ENCODE data around the gene OR2M7. TPM values are rescaled to one million over a fixed set of nuclear protein-coding genes. Genes with fewer than 3 reads are reported as not detected.

The OR2M7 gene, protein sequence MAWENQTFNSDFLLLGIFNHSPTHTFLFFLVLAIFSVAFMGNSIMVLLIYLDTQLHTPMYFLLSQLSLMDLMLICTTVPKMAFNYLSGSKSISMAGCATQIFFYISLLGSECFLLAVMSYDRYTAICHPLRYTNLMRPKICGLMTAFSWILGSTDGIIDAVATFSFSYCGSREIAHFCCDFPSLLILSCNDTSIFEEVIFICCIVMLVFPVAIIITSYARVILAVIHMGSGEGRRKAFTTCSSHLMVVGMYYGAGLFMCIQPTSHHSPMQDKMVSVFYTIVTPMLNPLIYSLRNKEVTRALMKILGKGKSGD
- not detected for total RNA-seq

DNA sequence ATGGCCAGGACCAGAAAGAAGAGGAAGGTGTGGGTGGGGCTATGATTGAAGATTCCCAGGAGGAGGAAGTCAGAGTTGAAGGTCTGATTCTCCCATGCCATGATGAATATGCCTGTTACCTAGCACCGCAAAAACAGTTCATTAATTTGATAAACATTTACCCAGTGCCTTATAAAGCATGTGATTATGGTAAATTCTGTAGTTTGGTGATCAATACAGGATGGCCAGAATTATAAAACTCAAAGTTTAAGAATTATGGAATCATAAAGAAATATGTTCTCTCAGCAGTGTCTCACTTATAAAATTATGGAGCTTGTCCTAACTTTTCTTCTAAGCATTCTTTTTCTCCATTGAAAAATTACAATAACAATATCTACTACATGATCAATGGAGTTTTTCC is at the start of gene OR2M7:
TSS of gene OR2M7 (minus strand) at position 101 of the 400 bp plus-strand sequence. CDS start at position 101, 0 bp downstream.
- Histone ChIP-seq H3K9me3 (no peaks in the 10 kb centered on the region), H3K36me3 (no peaks in the 10 kb centered on the region), H3K27ac (no peak within 1 kb of the TSS), H3K4me1 (no peaks in the 10 kb centered on the region), H3K4me3 (no peak within 1 kb of the TSS), H3K27me3 (no peaks in the 10 kb centered on the region)
- intact Hi-C loops (cut with DNase I; ENCODE audit: low total_unique reads) (no loop called here), in situ Hi-C loops (cut with MboI; ENCODE audit: low sequenced_read_pairs in 4 of 4) (no loop called here)
- TF ChIP-seq POLR2A (IDR thresholded peaks at IDR 0.05) = no peak
- TF ChIP-seq, protein P1, sequence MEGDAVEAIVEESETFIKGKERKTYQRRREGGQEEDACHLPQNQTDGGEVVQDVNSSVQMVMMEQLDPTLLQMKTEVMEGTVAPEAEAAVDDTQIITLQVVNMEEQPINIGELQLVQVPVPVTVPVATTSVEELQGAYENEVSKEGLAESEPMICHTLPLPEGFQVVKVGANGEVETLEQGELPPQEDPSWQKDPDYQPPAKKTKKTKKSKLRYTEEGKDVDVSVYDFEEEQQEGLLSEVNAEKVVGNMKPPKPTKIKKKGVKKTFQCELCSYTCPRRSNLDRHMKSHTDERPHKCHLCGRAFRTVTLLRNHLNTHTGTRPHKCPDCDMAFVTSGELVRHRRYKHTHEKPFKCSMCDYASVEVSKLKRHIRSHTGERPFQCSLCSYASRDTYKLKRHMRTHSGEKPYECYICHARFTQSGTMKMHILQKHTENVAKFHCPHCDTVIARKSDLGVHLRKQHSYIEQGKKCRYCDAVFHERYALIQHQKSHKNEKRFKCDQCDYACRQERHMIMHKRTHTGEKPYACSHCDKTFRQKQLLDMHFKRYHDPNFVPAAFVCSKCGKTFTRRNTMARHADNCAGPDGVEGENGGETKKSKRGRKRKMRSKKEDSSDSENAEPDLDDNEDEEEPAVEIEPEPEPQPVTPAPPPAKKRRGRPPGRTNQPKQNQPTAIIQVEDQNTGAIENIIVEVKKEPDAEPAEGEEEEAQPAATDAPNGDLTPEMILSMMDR (IDR thresholded peaks at IDR 0.05 in 4 of 5, conservative IDR thresholded peaks at IDR 0.05 in 1 of 5) = no peak
- DNase-seq (no peak), ATAC-seq (no peak)

DNA sequence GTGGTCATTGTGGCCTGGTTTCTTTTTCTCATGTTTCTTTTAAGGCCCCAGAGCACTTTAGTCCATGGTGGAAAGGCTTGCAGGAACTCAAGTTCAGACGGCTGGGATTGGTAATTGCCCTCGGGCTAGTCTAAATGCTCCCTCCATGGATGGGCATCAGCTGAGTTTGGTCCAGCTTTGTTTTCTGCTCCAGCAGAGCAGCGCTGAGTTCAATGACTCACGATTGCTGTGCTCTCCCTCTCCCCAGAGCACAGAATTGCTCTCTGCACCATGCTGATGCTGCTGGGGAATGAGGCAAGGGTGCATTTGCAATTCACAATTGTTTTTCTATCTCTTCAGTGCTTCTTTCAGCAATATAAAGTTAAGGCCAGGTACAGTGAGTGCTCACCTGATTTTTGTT is 49.4 kb upstream of the OR2M7 start:
- Histone ChIP-seq H3K4me1 (no peaks in the 10 kb centered on the region), H3K36me3 (no peaks in the 10 kb centered on the region), H3K27me3 (no peaks in the 10 kb centered on the region), H3K4me3 (no peak overlapping the region), H3K9me3 (no peaks in the 10 kb centered on the region), H3K27ac (no peak overlapping the region)
- no peak for TF ChIP-seq POLR2A (IDR thresholded peaks at IDR 0.05)
- TF ChIP-seq, protein P1 (IDR thresholded peaks at IDR 0.05 in 4 of 5, conservative IDR thresholded peaks at IDR 0.05 in 1 of 5) = no peak
- no peak for DNase-seq
- in situ Hi-C loops (cut with MboI; ENCODE audit: low sequenced_read_pairs in 4 of 4) (no loop called here), intact Hi-C loops (cut with DNase I; ENCODE audit: low total_unique reads) (no loop called here)
- ATAC-seq = no peak

DNA sequence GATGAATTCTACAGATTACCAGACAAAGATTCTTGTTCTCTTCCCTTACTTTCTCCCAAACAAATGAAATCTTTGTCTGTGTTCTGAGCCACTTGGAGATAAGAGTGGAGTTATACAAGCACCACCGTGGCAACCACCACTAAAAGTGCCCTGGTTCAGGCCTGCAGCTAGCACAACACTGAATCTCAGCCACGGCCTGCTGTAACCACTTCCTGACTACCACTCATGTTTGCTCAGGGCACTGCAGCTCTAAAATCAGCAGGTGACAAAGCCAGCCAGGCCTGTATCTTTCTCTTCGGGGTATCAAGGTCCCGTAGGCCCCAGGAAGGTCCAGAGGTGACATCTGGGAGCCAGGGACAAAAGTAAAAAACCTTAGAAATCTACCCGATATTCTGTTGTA is 48.0 kb upstream of the OR2M7 start:
- Histone ChIP-seq H3K9me3 (no peaks in the 10 kb centered on the region), H3K27me3 (no peaks in the 10 kb centered on the region), H3K4me3 (no peak overlapping the region), H3K36me3 (no peaks in the 10 kb centered on the region), H3K27ac (no peak overlapping the region), H3K4me1 (no peaks in the 10 kb centered on the region)
- no peak for TF ChIP-seq POLR2A (IDR thresholded peaks at IDR 0.05)
- TF ChIP-seq, protein P1 (IDR thresholded peaks at IDR 0.05 in 4 of 5, conservative IDR thresholded peaks at IDR 0.05 in 1 of 5) = no peak
- in situ Hi-C loops (cut with MboI; ENCODE audit: low sequenced_read_pairs in 4 of 4) = no loop called here
- DNase-seq (no peak), ATAC-seq (no peak)
- intact Hi-C loops (cut with DNase I; ENCODE audit: low total_unique reads) = no loop called here

DNA sequence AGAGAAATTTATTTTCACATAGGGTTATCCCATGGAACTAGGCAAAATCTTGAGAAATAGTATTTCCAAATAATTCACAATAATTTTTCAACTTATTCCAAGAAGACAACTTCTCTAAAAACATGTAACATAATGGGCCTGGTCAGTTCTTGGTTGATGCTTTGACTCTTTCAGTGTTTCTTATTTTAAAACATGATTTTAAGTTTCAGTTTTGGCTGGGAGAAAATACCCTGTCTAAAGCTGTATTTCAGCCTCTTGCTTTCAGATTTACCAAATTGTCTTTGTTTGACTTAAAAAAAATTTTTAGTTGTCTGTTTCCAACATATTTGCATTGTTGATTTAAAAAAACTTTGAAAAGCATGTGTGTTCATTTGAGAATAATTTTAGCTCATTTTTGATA is 42.2 kb upstream of the OR2M7 start:
- intact Hi-C loops (cut with DNase I; ENCODE audit: low total_unique reads) = no loop called here
- H3K27me3 ChIP-seq = no peaks in the 10 kb centered on the region
- H3K36me3 ChIP-seq = no peaks in the 10 kb centered on the region
- TF ChIP-seq, protein P1 (IDR thresholded peaks at IDR 0.05 in 4 of 5, conservative IDR thresholded peaks at IDR 0.05 in 1 of 5) = no peak
- TF ChIP-seq POLR2A (IDR thresholded peaks at IDR 0.05) = no peak
- H3K27ac ChIP-seq = no peak overlapping the region
- no peaks in the 10 kb centered on the region for H3K4me1 ChIP-seq
- in situ Hi-C loops (cut with MboI; ENCODE audit: low sequenced_read_pairs in 4 of 4) = no loop called here
- H3K4me3 ChIP-seq = no peak overlapping the region
- DNase-seq (no peak), ATAC-seq (no peak)
- no peaks in the 10 kb centered on the region for H3K9me3 ChIP-seq

Data from gastrocnemius medialis (tissue), 4 donors.